Stimulated activated naive CD4-positive, alpha-beta T cell treated with Interleukin-2 at 50 U/mL for 16 hours (primary cell): ENCODE measurements around the gene IMPDH2.
"Not testable (repeated sequence)": the region's sequence is repeated elsewhere in the genome, so short reads cannot be mapped to it uniquely, and the experiment has no call there.

Experiments used
- DNase-seq: peaks from one replicate; lab custom pipeline; 2025; lab: John Stamatoyannopoulos, UW

The IMPDH2 gene

DNA sequence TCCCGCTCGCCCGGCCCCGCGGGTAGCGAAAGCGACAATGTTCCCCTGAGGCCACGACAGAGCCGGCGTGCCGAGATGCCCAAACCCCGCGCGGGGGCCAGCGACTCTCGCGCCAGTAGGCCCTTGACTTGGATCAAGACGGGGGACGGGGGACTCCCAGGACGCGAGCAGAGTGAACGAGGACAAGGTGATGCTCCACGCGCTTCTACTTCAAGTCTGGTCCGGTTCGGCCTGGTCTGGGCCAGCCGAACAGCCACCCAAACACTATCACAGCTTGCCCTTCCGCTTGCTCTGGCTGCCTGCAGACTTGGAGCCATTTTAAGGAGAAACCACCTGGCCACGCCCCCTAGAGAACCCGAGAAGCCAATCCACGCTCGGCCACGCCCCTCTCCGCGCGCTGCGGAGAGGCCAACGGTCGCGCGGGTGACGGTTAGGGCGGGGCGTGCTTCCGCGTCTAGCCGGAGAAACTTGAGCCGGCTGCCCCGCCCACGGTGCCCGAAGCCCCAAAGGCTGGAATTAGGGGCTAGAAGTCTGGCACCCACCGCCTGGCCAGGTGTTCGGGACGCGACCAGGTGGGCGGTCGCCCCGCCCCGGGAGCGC lies 7.9 kb downstream of the IMPDH2 start:
- DNase-seq, result peak; percentile 98

DNA sequence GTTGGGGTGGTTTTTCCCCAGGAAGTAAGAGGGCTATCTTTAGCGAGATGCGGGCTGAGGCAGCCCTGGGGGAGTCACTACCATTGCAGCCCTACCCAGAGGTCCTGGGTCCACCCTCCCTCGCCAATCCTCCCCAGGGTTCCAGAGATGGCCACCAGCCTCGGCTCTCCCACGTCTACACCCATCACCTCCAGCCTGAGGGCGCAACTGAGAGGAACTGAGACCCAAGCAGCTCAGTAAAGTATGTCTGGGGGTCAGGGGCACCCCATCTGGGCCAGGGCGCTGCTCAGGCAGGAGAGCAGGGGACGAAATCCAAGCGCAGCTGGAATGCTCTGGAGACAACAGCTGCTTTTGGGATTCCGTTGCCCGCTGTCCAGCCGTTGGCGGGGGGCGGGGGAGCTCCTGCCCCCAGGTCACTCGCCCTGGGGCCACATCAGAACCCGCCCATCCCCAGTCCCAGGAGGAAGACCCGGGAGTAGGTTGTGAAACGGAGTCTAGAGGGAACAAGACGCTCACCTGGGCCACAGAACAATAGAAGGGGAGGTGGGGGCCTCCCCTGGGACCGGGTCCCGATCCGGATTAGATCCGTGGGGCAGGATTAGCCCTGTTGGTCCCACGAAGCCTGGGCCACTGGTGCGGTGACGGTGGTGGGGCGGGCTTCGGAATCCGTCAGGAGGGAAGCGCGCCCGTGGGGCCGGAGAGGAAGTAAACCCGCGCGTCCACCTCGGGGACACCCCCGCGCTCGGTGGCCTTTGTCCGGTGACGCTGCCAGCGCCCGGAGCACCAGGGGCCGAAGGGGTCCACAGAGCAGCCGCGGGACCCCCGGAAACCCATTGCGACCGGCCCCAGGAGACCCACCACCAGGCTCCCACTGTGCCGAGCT lies 8.6 kb downstream of the IMPDH2 start:
- DNase-seq, result peak; percentile 10

DNA sequence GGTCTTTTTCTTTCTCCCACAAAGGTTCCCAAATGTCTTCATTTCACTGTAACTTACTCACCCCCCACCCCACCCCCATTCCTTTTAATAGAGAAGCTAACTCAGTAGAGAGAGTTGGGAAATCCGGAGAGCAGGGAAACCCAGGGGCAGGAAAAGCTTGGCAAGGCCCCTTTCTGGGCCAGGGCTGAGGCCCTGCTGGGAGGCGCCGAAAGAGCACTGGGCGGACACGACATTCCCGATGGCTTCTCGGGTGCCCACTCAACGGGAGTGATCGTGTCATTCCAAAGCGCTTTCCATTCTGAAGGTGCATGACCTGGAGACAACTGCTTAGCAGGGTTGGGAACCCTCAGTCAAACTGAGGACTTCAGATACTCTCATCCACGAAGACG lies 9.3 kb downstream of the IMPDH2 start:
- DNase-seq, result no peak

DNA sequence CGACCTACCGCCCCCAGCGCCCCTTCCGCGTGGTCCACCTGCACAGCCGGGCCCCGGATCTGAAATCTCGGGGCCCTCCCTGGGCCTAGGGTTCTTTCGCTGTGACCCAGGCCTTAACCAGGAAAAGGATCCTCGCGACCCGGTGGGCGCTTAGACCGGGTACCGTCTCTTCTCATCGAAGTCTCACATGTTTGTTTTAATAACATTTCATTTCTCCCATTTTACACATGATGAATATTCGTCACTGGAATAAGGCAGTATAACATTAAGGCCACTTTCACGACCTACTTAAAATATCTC lies 10.5 kb downstream of the IMPDH2 start:
- no peak for DNase-seq

DNA sequence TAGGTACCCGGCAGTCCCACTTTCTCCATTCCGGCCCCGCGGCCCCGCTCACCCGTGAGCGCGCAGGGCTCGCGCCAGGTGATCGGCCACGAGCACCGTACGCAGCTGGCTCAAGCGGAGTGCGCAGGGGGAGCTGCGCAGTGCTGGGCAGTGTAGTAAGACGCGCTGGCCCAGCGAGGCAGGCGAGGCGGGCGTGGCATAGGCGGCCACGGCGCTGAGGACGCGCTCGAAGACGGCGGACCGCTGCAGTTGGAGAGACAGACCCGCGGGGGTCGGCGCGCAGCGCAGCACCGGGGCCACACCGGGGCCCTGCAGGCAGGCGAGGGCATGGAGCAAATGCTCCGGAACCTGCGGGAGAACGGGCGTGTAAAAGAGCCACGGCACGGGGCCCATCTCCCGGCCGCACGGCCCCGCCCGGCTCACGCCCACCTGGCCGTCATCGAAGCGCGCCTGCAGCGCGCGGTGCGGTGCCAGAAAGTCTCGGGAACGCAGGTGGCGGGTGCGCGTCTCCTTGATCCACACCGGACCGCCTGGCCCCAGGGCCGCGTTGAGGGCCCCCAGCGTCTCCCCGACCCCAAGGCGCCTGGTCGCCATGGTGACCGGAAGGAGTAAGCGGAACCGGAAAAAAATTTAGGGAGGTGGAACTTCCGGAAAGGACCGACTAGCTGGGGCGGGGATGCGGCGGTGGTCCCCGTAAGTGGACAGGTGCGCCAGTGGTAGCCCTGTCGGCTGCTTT lies 11.1 kb downstream of the IMPDH2 start, which contains the start of gene DALRD3:
DALRD3 (minus strand) TSS at position 610 of the 736 bp plus-strand sequence; CDS start at position 594, 16 bp downstream.
- peak; percentile 51 for DNase-seq

DNA sequence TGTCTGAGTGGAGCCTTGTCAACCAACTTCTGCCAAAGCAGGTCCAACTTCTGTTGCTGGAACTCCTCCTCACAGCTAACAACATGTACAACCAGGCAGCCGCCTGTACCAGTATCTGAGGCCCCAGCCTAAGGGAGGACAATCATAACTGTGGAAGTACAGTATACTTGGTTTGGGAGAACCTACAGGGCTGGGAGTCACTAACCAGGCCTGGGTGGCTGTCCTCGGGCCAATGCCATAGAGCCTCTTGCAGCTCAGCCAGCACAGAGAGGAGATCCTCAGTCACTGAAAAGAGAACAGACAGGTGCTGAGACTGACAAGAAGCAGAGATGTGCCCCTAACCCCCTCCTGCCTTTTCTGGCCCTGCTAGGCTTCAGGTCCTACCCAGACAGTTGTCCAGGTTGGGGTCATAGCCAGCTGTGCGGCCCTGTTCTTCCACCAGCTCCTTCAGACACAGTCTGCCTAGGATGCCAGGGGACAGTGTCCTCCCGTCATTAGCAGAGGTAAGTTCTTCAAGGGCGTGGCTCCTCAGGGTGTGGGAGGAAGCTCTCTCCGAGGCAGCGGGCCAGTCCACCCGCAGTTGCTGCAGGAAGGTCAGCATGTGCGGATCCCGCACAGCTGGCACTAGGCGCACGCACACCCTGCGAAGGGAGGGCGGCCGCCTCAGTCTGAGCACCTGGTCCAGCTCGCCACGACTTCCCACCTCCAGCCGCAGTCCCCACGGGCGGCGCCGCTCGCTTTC lies 11.8 kb downstream of the IMPDH2 start:
- DNase-seq, result no peak

DNA sequence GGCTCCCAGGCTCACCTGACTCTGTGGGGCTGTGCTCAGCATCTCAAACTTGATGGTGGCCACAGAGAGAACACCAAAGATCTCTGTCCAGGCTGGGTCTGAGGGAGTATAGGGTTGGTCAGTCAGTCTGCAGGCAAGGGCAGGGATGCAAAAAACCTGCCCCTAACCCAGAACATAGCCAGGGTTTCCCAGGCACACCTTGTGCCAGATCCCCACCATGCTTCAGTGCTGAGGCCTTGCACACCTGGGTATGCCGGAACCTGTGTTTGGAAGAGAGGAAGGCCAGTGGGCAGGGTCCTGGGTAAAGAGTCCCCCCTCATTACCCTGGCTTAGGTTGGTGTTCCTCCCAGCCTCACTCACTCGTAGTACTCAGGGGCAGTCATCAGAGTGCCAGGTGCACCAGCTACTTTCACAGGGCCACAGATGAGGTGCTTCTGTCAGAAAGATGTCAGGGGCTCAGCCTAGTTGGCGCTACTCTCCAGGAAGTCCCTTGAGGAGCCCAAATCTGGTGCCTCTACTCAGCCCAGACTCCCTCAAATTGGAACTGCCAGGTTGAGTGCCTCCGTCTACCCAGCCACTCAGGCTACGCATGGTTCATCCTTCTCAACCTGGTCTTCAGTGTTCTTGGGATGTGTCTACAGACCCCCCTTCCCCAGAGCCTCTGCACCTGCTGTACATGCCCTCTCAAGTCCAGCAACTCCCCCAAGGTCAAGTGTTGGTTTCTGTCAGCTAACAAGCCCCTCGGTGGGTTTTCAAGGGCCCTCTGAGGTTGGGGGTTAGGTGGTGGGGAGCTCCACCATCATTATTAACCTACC lies 12.6 kb downstream of the IMPDH2 start:
- no peak for DNase-seq

DNA sequence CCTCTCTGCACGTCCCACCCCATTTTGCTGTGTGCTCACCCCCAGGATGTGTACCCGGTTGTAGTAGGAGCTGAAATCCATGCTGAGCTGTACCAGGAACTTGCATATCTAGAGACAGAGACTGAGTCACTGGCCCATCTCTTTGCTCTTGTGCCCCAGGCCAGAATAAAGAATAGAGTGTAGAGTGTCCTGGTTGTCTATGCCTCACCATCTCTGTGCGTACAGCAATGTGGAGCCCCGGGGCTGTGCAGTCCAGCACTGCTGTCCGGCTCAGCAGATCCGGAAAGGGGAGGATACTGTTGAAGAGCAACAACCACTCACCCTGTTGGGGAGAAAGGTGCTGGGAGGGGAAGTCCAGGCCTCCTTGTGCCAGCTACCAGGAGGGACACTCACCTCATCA lies 13.4 kb downstream of the IMPDH2 start:
- DNase-seq, result no peak

DNA sequence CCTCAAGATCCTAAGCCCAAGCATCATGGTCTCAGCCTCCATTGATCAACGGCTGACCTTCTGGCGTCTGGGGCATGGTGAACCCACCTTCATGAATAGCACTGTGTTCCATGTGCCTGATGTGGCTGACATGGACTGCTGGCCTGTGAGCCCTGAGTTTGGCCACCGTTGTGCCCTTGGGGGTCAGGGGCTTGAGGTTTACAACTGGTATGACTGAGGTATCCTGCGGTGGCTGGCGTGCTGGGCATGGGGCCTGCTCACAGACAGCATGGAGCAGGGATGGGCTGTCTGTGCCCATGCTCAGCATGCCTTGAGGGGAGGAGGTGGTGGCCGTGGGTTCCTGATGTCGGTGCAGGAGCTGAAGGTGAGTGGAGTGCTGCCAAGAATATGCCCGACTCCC lies 14.1 kb downstream of the IMPDH2 start:
- DNase-seq, result no peak

DNA sequence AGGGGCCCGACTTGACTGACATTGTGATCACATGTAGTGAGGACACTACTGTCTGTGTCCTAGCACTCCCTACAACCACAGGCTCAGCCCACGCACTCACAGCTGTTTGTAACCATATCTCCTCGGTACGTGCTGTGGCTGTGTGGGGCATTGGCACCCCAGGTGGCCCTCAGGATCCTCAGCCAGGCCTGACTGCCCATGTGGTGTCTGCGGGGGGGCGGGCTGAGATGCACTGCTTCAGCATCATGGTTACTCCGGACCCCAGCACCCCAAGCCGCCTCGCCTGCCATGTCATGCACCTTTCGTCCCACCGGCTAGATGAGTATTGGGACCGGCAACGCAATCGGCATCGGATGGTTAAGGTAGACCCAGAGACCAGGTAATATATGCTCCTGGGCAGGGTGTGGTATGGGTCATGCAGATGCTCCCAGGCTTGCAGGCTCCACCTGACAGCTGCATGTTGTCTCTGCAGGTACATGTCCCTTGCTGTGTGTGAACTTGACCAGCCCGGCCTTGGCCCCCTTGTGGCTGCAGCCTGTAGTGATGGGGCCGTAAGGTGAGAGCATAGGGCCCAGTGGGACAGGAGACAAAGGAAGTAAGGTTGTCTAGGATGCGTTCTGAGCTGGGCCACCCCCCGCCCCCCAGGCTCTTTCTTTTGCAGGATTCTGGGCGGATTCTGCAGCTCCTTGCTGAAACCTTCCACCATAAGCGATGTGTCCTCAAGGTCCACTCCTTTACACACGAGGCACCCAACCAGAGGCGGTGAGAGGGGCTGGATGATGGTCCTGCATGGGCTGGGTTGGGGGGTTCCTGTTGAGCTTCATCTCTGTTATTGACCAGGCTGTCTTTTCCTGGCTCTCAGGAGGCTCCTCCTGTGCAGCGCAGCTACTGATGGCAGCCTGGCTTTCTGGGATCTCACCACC lies 15.2 kb downstream of the IMPDH2 start:
- peak; percentile 16 for DNase-seq

DNA sequence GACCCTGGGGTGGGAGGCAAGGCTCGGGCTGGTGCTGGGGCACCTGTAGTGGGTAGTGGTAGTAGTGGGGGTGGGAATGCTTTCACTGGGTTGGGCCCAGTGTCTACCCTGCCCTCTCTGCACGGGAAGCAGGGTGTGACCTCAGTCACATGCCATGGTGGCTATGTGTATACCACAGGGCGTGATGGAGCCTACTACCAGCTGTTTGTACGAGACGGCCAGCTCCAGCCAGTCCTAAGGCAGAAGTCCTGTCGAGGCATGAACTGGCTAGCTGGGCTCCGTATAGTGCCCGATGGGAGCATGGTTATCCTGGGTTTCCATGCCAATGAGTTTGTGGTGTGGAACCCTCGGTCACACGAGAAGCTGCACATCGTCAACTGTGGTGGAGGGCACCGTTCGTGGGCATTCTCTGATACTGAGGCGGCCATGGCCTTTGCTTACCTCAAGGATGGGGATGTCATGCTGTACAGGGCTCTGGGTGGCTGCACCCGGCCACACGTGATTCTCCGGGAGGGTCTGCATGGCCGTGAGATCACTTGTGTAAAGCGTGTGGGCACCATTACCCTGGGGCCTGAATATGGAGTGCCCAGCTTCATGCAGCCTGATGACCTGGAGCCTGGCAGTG lies 16.0 kb downstream of the IMPDH2 start:
- no peak for DNase-seq

DNA sequence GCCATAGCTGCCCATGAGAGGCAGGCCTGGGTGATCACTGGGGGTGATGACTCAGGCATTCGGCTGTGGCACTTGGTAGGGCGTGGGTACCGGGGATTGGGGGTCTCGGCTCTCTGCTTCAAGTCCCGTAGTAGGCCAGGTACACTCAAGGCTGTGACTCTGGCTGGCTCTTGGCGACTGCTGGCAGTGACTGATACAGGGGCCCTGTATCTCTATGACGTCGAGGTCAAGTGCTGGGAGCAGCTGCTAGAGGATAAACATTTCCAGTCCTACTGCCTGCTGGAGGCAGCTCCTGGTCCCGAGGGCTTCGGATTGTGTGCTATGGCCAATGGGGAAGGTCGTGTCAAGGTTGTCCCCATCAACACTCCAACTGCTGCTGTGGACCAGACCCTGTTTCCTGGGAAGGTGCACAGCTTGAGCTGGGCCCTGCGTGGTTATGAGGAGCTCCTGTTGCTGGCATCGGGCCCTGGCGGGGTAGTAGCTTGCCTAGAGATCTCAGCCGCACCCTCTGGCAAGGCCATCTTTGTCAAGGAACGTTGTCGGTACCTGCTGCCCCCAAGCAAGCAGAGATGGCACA lies 16.7 kb downstream of the IMPDH2 start:
- DNase-seq, result no peak

DNA sequence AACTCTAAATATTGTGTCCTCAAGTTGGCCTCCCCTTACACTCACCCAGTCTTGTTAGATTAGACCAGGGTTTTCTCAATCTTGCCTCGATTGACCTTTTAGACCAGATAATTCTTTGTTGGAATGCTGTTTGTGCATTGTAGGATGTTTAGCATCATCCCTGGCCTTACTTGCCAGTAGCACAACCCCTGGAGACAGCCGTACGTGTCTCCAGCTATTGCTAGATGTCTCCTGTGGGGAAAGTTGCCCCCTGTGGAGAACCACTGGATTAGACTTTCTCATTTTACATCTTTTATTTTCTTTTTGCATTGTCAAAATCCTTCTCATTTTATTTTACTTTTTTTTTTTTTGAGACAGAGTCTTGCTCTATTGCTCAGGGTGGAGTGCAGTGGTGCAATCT lies 19.8 kb downstream of the IMPDH2 start:
- DNase-seq, result no peak

DNA sequence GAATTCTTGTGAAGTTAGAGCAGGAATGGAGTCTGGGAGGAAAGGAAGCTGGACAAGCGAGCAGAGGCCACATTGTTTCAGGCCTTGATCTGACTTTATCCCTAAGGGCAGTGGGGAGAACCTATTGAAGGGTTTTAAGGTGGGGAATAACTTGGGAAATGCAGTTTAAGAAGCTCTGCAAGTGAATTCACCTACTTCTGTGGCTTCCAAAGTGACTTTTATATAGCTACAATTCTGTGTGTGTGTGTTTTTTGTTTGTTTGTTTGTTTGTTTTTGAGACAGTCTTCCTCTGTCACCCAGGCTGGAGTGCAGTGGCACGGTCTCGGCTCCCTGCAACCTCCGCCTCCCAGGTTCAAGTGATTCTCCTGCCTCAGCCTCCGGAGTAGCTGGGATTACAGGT lies 20.6 kb downstream of the IMPDH2 start:
- not testable (repeated sequence) for DNase-seq

DNA sequence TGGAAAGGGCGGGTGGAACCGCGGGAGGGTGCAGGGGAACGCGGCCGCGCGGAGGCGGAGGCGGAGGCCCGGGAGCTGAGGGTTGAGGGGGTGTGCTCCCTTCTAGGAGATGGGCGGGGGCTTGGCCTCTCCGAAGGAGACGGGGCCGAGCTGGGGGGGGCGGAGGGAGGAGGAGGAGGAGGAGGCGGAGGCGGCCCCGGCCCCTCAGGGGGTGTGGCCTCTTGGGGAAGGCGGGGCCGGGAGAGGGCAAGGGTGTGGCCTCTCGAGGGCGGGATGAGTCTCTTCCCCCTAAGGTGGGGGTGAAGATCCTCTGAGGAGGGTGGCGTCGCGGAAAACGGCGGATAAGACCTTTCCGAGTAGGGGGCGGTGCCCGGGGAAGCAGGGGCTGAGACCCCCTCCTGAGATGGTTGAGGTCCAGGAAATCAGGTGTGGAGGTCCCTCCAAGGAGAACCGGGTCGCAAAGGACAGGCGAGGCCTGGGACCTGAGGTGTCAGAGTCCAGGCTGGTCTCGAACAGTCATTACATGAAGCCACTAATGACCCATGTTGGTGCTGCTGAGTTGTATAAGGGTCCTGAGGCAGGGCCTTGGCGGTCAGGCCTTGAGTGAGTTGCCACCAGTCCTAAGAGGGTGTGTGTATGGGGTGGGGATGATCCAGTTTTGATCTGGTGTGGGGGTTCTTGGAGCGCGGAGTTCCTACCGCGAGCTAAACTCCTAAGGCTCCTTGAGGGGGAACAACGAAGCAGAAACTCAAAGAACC lies 21.2 kb downstream of the IMPDH2 start:
- peak; percentile 80 for DNase-seq

DNA sequence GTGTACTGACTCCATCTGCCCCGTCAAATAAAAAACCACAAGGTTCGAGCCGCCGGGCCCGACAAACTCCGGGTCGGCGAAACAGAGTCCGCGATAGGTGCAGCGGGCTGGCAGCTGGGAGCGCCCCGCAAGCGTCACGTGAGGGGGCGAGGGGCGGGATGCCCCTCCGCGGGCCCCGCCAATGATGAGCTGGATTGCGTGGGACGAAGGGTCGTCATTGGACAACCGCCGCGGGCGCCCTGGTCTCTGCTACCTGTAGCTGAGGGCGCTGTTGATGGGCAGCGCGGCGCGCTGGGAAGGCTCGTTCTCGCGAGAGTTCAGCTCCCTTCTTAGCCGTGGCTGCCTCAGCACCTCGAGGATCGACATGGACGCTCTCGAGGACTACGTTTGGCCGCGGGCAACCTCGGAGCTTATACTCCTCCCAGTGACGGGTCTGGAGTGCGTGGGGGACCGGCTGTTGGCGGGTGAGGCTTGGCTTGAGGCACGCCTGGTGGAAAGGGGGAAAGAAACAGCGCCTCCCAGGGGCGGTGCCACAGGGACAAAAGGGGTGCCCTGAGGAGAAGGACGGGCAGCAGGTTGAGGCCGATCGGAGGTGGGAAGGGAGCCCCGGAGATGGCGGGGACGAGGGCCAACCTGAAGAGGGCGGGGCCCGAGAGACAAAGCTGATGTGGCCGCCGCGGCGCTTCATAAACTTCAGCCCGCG lies 22.0 kb downstream of the IMPDH2 start, which contains the start of gene WDR6:
WDR6 (plus strand) TSS at position 324 of the 703 bp plus-strand sequence; CDS start at position 365, 41 bp downstream.
- peak; percentile 97 for DNase-seq

DNA sequence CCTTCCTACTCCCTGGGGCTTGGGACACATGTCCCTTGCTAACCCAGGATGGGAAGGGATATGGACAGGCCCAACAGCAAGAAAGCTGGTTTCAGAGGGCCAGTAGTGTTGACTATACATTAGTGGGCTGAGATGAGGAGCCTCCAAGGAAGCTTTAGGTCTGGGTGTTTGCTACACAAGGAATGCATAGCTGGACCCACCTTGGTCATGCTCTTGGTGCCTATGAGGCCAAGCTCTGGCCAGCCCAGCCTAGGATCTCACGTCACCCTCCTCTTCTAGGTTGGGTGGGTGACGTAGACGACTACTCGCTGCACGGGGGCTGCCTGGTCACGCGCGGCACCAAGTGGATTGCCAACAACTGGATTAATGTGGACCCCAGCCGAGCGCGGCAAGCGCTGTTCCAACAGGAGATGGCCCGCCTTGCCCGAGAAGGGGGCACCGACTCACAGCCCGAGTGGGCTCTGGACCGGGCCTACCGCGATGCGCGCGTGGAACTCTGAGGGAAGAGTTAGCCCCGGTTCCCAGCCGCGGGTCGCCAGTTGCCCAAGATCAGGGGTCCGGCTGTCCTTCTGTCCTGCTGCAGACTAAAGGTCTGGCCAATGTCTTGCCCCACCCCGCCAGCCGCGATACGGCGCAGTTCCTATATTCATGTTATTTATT lies 22.7 kb downstream of the IMPDH2 start:
- DNase-seq, result no peak
